GM19455 (cell line): ENCODE data around the gene CNOT11.
"Not testable (repeated sequence)": the region's sequence is repeated elsewhere in the genome, so short reads cannot be mapped to it uniquely, and the experiment has no call there.

ENCODE experiments used
- ATAC-seq: cut with Tn5 transposase; IDR thresholded peaks from one replicate; pipeline ENCODE4 v1.9.1; 2021; ENCODE audit not compliant: unreplicated experiment

Gene CNOT11

DNA sequence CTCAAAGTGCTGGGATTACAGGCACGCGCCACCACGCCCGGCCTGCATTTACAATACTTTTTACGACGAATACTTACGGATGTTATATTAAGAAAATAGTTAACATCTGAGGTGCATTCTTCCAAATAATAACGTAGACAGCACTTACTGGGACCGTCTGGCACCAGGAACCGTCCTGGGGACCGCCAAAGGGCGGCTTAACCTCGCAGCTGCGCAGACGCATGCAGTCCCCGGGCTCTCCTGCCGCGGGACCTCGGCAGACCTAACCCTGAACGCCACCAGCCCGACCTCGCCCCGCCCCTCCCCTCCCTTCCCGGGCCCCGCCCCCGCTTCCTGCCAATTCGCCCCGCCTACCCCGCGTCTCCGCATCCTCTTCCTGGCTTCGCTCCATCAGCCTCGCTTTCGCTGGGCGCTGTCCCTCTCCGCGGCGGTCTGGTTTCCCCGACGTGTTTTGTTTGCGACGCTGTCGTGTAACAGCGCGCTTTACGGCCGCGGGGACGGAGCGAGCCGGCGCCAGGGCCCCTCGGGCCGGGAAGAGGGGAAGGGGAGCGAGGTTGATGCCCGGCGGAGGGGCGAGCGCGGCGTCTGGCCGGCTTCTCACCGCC lies at the start of gene CNOT11:
CNOT11 (plus strand) TSS at position 479 of the 605 bp plus-strand sequence; CDS start at position 558, 79 bp downstream.
- peak; percentile 88 for ATAC-seq

DNA sequence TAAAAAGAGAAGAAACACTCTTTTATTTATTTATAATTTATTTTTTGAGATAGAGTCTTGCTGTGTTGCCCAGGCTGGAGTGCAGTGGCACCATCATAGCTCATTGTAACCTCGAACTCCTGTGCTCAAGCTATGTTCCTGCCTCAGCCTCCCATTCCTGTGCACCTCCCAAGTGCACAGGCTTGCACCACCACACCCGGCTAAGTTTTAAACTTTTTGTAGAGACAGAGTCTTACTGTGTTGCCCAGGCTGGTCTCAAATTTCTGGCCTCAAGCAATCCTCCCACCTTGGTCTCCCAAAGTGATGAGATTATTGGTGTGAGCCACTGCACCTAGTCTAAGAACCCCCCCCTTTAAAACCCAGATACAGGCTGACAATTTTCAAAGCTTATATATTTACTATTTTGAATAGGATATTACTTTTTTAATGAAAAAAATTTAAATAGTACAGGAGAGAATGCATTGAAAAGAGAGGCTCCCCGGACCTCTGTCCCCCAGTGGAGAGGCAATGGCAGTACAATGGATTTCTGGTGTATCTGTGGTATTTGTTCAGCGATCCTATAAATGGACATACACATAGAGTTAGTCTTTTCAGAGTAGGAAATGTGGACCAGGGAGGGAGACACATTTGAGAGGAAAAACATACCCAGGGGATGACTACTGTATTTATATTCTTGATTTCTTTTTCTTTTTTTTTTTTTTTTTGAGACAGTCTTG lies 48.1 kb upstream of the CNOT11 start:
- no peak for ATAC-seq

DNA sequence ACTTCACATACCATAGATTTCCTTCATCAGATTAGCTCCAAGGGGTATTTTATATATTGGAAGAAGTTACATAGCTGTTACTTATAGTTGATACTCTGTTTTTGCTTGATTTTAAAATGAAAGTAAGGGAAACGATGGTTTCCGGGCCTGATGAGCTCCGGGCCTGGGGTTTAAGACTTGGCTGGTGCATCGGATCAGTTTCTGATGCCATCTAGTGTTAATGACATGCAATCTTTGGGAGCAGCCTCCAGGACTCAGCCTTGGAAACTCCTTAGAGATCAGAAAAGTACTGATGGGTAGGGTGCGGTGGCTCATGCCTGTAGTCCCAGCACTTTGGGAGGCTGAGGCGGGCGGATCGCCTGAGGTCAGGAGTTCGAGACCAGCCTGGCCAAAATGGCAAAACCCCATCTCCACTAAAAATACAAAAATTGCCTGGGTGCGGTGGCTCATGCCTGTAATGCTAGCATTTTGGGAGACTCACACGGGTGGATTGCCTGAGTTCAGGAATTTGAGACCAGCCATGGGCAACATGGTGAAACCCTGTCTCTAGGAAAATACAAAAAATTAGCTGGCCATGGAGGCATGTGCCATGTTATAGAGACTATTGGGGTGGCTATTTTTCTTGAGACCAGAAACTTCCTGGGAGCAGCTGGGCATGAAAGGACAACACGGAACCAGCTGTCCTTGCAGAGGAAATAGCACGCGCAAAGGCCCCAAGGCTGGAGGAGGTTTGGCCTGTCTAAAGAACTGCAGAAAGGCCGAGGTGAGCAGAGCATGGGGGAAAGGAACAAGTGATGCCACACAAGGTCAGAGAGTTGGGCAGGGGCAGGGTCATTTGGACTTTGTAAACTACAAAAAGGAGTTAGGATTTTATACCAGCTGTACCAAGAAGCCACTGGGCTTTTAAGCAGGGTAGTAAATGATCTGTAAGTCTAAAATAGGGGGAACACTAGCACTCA lies 46.9 kb upstream of the CNOT11 start:
- ATAC-seq = no peak

DNA sequence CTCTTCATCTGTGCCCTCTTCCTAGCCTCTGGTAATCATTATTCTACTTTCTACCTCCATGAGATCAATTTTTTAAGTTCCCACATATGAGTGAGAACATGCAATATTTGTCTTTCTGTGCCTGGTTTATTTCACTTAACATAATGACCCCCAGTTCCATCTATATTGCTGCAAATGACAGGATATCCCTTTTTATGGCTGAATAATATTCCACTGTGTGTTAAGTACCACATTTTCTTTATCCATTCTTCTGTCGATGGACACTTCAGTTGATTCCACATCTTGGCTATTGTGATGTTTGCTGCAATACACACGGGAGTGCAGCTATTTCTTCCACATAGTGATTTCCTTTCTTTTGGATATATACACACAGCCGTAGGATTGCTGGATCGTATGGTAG lies 43.9 kb upstream of the CNOT11 start:
- ATAC-seq = no peak

- ATAC-seq = no peak
Observed at GRCh38 chr2:101219246-101219645, 33.4 kb upstream of the CNOT11 start.

DNA sequence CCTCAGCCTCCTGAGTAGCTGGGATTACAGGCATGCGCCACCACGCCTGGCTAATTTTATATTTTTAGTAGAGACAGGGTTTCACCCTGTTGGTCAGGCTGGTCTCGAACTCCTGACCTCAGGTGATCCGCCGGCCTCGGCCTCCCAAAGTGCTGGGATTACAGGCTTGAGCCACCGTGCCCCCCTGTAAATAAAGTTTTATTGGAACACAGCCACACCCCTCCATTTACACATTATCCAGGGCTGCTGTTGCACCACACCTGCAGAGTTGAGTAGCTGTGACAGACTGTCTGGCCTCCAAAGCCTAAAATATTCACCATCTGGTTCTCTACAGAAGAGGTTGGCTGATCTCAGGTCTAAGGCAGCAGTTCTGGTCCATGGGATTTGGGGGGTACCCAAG lies 32.6 kb upstream of the CNOT11 start:
- ATAC-seq = not testable (repeated sequence)

DNA sequence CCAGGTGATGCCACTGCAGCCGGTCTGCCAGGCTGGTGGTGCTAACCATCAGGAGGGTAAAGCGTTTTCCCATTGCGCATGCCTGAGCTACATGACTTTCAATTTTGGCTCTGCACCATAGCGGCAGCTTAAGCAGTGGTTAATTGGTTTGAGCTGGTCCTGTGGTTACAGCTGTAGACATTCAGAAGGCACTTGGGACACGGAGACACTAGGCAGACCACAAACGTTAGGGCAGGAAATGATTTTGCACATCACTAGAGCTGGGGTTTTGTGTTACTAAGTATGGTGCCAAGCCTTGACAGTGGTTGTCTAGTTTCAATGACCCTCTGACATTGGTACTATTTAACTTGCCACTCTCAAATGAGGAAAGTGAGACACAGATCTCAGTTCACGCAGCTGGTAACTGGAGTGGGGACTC lies 28.9 kb upstream of the CNOT11 start:
- peak; percentile 97 for ATAC-seq

DNA sequence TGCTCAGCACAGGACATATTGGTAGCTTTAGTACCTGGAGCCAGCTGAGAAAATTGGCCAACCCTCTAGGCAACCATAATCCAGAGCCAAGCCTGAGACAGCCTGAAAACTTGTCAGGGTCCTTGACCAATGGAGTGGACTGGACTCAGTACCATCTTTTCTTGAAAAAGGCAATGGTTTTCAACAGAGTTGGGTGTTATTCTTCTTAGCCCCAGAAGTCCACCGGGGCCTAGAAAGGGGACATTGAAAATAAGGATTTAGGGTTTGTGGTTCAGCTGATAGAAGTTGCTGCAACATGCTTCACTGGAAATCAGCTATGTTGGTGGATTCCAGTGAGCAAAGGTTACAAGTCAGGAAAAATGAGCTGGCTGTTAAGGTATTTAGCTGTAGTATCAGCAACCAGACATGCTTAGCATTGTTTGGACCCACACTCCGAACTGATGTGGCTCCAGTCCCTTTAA lies 22.1 kb upstream of the CNOT11 start:
- ATAC-seq = no peak

DNA sequence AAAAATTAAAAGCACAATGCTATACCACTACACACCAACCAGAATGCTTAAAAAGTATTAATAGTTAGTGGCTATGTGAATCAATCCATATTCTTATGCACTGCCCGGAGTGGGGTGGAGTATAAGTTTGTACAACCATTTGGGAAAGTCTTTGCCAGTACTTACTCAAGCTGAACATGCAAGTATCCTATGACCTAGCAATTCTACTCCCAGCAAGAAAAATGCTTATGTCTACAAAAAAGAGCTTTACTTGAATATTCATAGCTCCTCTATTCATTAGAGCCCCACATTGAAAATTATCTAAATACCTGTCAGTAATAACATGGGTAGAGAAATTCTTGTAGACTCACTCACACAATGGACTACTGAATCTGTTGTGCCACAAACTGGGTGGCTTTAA lies 21.4 kb upstream of the CNOT11 start:
- ATAC-seq = no peak

DNA sequence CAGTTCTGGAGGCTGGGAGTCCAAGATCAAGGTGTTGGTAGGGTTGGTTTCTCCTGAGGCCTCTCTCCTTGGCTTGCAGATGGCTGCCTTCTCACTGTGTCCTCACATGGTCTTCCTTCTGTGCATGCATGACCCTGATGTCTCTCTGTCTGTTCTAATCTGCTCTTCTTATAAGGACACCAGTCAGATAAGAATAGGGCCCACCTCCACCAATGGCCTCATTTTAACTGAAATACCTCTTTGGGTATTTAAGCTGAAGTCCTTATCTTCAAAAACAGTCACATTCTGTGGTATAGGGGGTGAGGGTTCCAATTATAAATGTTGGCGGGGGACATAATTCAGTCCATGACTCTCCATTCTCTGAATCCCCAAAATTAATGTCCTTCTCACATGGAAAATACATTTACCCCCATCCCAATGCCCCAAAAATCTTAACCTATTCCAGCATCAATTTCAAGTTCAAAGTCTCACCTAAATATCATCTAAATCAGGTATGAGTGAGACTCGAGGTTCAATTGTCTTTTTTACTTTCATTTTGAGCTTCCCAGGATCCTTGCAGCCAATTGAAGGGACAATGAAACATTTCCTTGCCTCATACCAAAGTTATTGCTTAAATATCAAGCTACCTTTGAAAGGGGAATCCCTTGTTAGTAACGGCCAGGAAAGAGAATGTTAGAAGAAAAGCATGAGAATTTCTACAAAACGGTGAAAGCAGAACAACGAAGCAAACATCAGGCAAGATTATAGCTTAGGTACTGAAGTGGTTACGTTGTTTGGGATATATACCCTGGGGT lies 20.6 kb upstream of the CNOT11 start:
- no peak for ATAC-seq

- ATAC-seq = no peak
Observed at GRCh38 chr2:101232770-101233169, 19.9 kb upstream of the CNOT11 start.

DNA sequence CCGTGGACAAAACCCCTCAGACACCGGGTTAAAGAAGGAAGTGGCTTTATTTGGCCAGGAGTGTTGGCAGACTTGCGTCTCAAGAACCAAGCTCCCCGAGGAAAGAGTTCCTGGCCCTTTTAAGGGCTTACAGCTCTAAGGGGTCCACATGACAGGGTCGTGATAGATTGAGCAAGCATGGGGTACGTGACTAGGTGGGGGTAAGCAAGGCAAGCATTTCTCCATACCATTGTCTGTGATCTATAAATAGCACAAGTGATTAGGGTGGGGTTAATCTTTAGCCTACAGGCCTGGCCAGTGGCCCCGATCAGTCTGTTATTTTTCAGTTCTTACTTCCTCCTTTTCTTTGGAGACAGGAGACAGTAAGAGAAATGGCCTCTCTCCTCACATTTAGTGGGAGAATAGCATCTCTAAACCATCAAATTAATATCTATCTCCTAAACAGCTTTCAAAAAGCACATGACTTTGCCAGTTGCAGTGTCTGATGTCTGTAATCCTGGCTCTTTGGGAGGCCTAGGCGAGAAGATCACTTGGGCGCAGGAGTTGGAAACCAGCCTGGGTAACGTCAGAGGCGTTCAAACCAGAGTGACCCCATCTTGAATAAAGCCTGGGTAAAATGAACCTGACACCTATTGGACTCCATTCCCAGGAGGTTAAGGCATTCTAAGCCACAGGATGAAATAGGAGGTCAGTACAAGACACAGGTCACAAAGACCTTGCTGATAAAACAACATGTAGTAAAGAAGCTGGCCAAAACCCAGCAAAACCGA lies 18.3 kb upstream of the CNOT11 start:
- ATAC-seq = no peak

GRCh38 chr2:101235956-101236355 lies 16.7 kb upstream of the CNOT11 start:
- not testable (repeated sequence) for ATAC-seq

- ATAC-seq = not testable (repeated sequence)
Observed at GRCh38 chr2:101237944-101238343, 14.7 kb upstream of the CNOT11 start.

DNA sequence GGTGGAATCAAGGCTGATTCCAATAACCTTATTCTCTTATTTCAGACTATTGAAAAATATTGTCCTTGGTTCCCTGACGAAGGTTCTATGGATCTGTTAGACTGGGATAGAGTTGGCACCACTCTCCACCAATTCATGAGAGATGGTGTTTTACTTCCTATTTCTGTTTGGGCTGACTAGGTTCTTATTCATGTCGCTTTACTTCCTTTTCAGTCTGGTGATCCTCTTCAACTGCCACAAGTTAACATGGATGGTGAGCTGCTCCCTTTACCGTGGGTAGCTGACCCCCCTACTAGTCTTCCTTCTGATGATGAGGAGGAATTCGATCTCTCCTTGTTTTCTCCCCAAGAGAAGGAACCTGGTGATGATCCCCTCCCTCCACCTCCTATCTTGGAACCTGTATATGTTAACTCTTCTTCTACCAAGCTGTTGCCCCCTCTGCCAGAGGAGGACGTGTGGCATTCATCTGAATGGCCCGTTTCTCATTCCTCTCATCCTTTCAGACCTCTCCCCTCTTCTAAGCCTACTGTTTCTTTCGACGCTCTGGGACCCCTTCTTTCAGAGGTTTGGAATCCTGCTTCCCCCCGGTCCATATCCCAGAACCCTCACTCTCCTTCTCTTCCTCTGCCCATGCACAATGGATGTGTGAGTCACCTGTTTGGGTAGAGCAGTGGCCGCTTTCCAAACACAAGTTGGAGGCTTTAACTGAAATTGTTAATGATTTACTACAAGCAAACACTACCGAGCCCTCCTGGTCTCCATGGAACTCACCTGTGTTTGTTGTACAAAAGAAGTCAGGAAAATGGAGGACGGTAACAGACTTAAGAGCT lies 13.5 kb upstream of the CNOT11 start:
- ATAC-seq = no peak

GRCh38 chr2:101239760-101240118 lies 12.9 kb upstream of the CNOT11 start:
- ATAC-seq = not testable (repeated sequence)

- not testable (repeated sequence) for ATAC-seq
Observed at GRCh38 chr2:101240694-101241093, 12.0 kb upstream of the CNOT11 start.

GRCh38 chr2:101241158-101241557 lies 11.5 kb upstream of the CNOT11 start:
- ATAC-seq = no peak

GRCh38 chr2:101244373-101244772 lies 8.3 kb upstream of the CNOT11 start:
- ATAC-seq = not testable (repeated sequence)
